BLaER1 treated with 17β-estradiol and CSF1 and Interleukin-3, amounts not matched to agents 10 nM and 100 nM (cell line): ENCODE measurements around the gene LAMB4.

Experiments
- H3K27ac ChIP-seq, 11 experiments: shearing (Covaris generic); formaldehyde crosslinking; 2 replicates each; pipeline ENCODE4 v1.8.1; 2022
- H3K27me3 ChIP-seq, 11 experiments: shearing (Covaris generic); formaldehyde crosslinking; 2 replicates each; pipeline ENCODE4 v1.8.1; 2022
- H3K36me3 ChIP-seq, 11 experiments: shearing (Covaris generic); formaldehyde crosslinking; 2 replicates each; pipeline ENCODE4 v1.8.1; 2022
- H3K4me1 ChIP-seq, 10 experiments: shearing (Covaris generic); formaldehyde crosslinking; 2 replicates each; pipeline ENCODE4 v1.8.1; 2022
- H3K4me2 ChIP-seq, 11 experiments: shearing (Covaris generic); formaldehyde crosslinking; 2 replicates each; pipeline ENCODE4 v1.8.1; 2022
- H3K4me3 ChIP-seq, 10 experiments: shearing (Covaris generic); formaldehyde crosslinking; 2 replicates each; pipeline ENCODE4 v1.8.1; 2022
- H3K9ac ChIP-seq, 11 experiments: shearing (Covaris generic); formaldehyde crosslinking; 2 replicates each; pipeline ENCODE4 v1.8.1; 2022
- H3K9me3 ChIP-seq, 11 experiments: shearing (Covaris generic); formaldehyde crosslinking; replicated peaks in 1 of 11; 2 replicates each; pipeline ENCODE4 v1.8.1; 2022
- H4K20me1 ChIP-seq, 11 experiments: shearing (Covaris generic); formaldehyde crosslinking; 2 replicates each; pipeline ENCODE4 v1.8.1; 2022
- Cebpa-rat ChIP-seq, 11 experiments: shearing (Covaris generic); IDR thresholded peaks; 2 replicates each; pipeline ENCODE4 v1.8.1; 2022

LAMB4 gene, protein sequence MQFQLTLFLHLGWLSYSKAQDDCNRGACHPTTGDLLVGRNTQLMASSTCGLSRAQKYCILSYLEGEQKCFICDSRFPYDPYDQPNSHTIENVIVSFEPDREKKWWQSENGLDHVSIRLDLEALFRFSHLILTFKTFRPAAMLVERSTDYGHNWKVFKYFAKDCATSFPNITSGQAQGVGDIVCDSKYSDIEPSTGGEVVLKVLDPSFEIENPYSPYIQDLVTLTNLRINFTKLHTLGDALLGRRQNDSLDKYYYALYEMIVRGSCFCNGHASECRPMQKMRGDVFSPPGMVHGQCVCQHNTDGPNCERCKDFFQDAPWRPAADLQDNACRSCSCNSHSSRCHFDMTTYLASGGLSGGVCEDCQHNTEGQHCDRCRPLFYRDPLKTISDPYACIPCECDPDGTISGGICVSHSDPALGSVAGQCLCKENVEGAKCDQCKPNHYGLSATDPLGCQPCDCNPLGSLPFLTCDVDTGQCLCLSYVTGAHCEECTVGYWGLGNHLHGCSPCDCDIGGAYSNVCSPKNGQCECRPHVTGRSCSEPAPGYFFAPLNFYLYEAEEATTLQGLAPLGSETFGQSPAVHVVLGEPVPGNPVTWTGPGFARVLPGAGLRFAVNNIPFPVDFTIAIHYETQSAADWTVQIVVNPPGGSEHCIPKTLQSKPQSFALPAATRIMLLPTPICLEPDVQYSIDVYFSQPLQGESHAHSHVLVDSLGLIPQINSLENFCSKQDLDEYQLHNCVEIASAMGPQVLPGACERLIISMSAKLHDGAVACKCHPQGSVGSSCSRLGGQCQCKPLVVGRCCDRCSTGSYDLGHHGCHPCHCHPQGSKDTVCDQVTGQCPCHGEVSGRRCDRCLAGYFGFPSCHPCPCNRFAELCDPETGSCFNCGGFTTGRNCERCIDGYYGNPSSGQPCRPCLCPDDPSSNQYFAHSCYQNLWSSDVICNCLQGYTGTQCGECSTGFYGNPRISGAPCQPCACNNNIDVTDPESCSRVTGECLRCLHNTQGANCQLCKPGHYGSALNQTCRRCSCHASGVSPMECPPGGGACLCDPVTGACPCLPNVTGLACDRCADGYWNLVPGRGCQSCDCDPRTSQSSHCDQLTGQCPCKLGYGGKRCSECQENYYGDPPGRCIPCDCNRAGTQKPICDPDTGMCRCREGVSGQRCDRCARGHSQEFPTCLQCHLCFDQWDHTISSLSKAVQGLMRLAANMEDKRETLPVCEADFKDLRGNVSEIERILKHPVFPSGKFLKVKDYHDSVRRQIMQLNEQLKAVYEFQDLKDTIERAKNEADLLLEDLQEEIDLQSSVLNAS (N-terminal part only)

DNA sequence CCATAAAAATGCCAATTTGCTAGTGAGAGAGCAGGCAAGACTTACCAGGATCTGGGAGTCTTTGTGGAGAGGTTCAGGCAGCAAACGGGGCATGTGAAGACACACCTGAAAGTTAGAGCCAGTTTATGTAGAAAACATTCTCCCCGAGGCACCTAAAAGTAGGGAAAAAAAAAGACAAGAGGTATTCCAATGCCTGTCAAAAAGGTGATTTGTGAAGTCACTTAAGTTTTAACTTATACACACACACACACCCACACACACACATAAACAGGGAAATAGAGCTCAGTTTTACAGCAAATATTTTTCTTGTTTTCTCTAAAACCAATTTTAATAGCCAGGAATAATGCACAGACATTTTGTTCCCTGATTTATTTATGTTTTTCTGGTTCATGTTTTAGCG, at the start of gene LAMB4:
LAMB4 (minus strand) TSS at position 101 of the 400 bp plus-strand sequence. CDS start 7,197 bp downstream, outside the sequence.
- H3K9ac ChIP-seq = no peak within 1 kb of the TSS
- no peak for TF ChIP-seq Cebpa-rat (IDR thresholded peaks at IDR 0.05)
- no peaks in the 10 kb centered on the region for H3K36me3 ChIP-seq
- no peak within 1 kb of the TSS for H3K27ac ChIP-seq
- H4K20me1 ChIP-seq = no peaks in the 10 kb centered on the region
- H3K4me3 ChIP-seq = no peak within 1 kb of the TSS
- peaks cover 4 to 8% (median 6%) of the 10 kb centered on the region in 10 experiments for H3K4me1 ChIP-seq
- H3K9me3 ChIP-seq = no peaks in the 10 kb centered on the region
- H3K27me3 ChIP-seq = no peaks in the 10 kb centered on the region
- no peak within 1 kb of the TSS for H3K4me2 ChIP-seq

DNA sequence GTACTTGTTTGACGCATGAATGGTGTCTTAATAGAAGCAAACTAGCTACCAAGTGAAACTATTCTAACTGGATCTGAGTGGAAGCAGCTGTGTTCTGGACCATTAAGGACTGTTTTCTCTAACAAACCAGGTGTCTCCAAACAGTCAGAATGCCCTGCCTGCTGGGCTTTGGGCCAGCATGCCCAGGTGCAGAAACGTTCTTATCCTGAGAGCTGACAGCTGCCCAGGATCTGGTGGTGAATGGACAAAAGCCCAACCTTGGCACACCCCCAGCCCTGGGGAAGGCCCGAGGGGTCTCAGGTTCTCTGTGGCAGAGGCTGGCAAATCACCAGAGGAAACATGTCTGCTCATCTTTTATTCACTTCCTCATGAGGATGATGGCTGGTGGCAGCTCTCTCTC, 48.2 kb upstream of the LAMB4 start:
- TF ChIP-seq Cebpa-rat (IDR thresholded peaks at IDR 0.05) = no peak
- Histone ChIP-seq H3K9me3 (no peaks in the 10 kb centered on the region), H3K27ac (no peak overlapping the region), H3K36me3 (no peaks in the 10 kb centered on the region), H4K20me1 (no peaks in the 10 kb centered on the region), H3K9ac (no peak overlapping the region), H3K4me2 (peak overlapping the region in 7 of 11 experiments; percentile 22 to 60 (median 33); a peak in 9 of 22 replicates), H3K4me3 (no peak overlapping the region), H3K27me3 (no peaks in the 10 kb centered on the region), H3K4me1 (peaks cover 4 to 12% (median 7%) of the 10 kb centered on the region in 10 experiments; a peak in 12 of 20 replicates)

DNA sequence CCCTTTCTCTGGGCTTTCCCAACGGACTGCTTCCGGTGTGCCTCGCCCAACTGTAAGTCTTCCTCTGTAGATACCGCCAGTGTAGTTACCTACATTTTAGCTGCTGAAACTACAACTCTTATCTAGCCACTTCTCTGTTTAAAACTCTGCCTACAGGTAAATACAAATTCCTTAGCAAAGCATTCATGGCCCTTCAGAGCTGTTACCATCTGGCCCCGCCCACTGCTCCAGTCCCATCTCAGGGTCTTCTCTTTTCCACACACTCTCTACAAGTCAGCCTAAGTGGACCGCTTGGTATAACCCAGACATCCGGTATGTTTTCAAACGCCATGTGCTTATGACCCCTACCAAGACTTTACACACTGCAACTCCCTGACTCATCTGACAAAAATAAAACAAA, 41.0 kb upstream of the LAMB4 start:
- Histone ChIP-seq H4K20me1 (no peaks in the 10 kb centered on the region), H3K9me3 (no peaks in the 10 kb centered on the region), H3K4me2 (no peak overlapping the region), H3K27me3 (no peaks in the 10 kb centered on the region), H3K9ac (no peak overlapping the region), H3K4me3 (no peak overlapping the region), H3K36me3 (no peaks in the 10 kb centered on the region), H3K27ac (no peak overlapping the region), H3K4me1 (no peaks in the 10 kb centered on the region)
- TF ChIP-seq Cebpa-rat (IDR thresholded peaks at IDR 0.05) = no peak

DNA sequence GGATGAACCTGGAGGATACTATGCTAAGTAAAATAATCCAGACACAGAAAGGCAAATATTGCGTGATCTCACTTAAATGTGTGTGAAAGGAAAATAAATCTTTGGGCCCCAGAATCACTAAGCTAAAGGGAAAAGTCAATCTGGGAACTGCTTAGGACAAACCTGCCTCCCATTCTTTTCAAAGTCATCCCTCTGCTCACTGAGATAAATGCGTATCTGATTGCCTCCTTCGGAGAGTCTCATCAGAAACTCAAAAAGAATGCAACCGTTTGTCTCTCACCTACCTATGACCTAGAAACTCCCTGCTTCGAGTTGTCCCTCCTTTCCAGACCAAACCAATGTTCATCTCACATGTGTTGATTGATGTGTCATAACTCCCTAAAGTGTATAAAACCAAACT, 40.1 kb upstream of the LAMB4 start:
- H3K9ac ChIP-seq = no peak overlapping the region
- H3K27me3 ChIP-seq = no peaks in the 10 kb centered on the region
- peaks cover 0 to 2% (median under 1%) of the 10 kb centered on the region in 10 experiments; a peak in 2 of 20 replicates for H3K4me1 ChIP-seq
- TF ChIP-seq Cebpa-rat (IDR thresholded peaks at IDR 0.05) = no peak
- no peak overlapping the region for H3K4me3 ChIP-seq
- H4K20me1 ChIP-seq = no peaks in the 10 kb centered on the region
- H3K4me2 ChIP-seq = no peak overlapping the region
- H3K9me3 ChIP-seq = no peaks in the 10 kb centered on the region
- no peak overlapping the region for H3K27ac ChIP-seq
- no peaks in the 10 kb centered on the region for H3K36me3 ChIP-seq

DNA sequence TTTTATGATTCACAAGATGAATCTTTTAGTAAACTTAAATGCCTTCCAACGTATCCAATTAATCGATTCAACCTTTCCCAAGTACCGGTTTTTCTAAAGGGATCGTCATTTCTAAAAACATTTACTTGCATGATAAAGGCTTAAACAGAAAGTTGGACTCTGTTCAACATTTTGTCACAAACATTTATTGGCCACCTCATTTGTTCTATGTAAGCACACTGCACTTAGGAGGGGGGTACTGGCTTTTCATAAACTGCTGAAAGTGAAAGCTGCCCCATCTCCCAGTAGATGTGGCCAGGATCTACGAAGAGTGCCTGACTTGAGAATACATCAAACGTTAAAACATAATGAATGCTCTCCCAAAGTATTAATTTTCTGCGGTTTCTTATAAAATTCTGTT, 37.3 kb upstream of the LAMB4 start:
- H3K9ac ChIP-seq = no peak overlapping the region
- no peak overlapping the region for H3K4me2 ChIP-seq
- peaks cover 0 to 5% (median 4%) of the 10 kb centered on the region in 10 experiments; a peak in 2 of 20 replicates for H3K4me1 ChIP-seq
- no peak overlapping the region for H3K27ac ChIP-seq
- no peak overlapping the region for H3K4me3 ChIP-seq
- H3K9me3 ChIP-seq = no peaks in the 10 kb centered on the region
- no peaks in the 10 kb centered on the region for H3K27me3 ChIP-seq
- TF ChIP-seq Cebpa-rat (IDR thresholded peaks at IDR 0.05) = no peak
- H4K20me1 ChIP-seq = no peaks in the 10 kb centered on the region
- H3K36me3 ChIP-seq = no peaks in the 10 kb centered on the region

DNA sequence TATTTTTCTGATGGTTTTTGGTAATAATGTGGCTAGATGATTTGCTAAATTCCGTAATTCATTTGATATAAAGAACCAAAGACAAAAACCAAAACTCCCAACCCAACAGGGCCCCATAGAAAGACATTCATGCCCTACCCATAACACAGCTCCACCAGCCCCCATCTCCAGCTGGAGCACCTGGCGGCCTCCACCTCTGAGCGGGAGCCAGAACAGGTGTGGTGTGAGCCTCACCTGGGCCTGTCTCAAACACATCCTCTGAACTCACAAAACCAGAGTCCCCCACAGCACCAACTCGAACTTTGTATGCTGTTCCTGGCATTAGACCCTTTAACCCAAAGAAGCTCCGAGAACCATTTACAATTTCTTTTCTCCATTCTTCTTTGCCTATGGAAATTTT, 36.5 kb upstream of the LAMB4 start:
- no peak for TF ChIP-seq Cebpa-rat (IDR thresholded peaks at IDR 0.05)
- Histone ChIP-seq H3K4me2 (no peak overlapping the region), H3K9ac (no peak overlapping the region), H3K27ac (no peak overlapping the region), H3K4me1 (peaks cover 0 to 5% (median 4%) of the 10 kb centered on the region in 10 experiments; a peak in 2 of 20 replicates), H3K9me3 (no peaks in the 10 kb centered on the region), H3K27me3 (no peaks in the 10 kb centered on the region), H4K20me1 (no peaks in the 10 kb centered on the region), H3K36me3 (no peaks in the 10 kb centered on the region), H3K4me3 (no peak overlapping the region)

DNA sequence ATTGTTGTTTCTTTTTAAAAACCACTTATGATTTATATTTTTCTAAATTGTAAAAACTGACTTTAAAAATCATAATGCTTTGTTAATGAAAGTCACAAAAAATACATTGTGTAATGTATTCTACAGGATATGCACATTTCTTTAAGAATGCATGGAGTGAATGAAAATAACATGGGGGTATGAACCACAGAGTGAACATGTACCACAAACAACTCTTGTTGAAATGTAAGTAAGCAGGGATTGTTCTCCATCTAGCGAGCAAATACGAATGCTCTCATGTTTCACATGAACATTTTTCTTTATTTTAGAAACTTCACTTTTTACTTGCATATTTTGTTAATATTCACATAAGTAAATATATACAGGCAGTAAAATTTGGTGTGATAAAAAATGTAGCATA, 35.6 kb upstream of the LAMB4 start:
- Histone ChIP-seq H3K4me1 (peaks cover 0 to 5% (median 4%) of the 10 kb centered on the region in 10 experiments; a peak in 2 of 20 replicates), H3K9me3 (no peaks in the 10 kb centered on the region), H3K27me3 (no peaks in the 10 kb centered on the region), H3K4me3 (no peak overlapping the region), H4K20me1 (no peaks in the 10 kb centered on the region), H3K36me3 (no peaks in the 10 kb centered on the region), H3K4me2 (no peak overlapping the region), H3K9ac (no peak overlapping the region), H3K27ac (no peak overlapping the region)
- no peak for TF ChIP-seq Cebpa-rat (IDR thresholded peaks at IDR 0.05)

DNA sequence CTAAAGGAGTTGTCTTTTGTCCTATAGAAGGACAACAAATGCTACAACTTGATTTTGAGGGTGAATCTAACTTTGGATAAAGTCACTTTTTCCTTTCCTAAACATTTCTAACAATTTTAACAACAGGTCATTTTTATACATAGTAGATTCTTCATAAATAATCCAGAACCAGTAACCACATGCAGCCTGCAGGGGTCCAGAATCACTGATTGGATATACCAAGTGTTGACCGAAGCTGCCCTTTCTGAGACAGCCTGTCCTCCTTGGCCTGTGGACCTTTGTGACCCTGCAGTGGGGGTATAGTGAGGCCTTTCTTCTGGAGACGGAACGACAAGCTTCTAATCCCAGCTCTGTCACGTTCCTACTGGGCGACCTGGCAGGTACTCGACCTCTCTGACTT, 34.8 kb upstream of the LAMB4 start:
- Histone ChIP-seq H3K27ac (no peak overlapping the region), H3K9me3 (no peaks in the 10 kb centered on the region), H3K27me3 (no peaks in the 10 kb centered on the region), H3K36me3 (no peaks in the 10 kb centered on the region), H3K4me2 (peak overlapping the region in 4 of 11 experiments; percentile 8 to 34 (median 32); a peak in 3 of 22 replicates), H4K20me1 (no peaks in the 10 kb centered on the region), H3K4me3 (no peak overlapping the region), H3K4me1 (peaks cover 0 to 5% (median 4%) of the 10 kb centered on the region in 10 experiments; a peak in 2 of 20 replicates), H3K9ac (no peak overlapping the region)
- no peak for TF ChIP-seq Cebpa-rat (IDR thresholded peaks at IDR 0.05)
